ENCODE results near the gene DGKI.

DNA sequence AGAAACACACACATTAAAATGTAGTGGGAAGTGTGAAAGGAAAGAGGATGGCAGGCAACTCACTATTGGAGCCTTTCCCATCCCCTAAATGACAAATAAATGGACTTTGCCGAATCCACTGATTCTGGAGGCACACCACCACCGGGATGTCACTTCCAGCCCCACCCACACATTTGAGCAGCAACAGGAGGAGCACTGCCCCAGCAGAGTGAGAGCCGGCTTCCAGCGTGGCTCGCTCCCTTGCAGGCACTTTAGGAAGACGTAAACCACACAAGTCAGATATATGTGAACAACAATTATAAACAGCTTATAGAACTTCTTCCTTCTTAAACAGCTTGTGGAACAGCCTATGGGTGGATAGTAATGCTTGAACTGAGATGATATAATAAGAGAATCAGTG is 191.0 kb downstream of the DGKI start:
- TF ChIP-seq, protein P1, sequence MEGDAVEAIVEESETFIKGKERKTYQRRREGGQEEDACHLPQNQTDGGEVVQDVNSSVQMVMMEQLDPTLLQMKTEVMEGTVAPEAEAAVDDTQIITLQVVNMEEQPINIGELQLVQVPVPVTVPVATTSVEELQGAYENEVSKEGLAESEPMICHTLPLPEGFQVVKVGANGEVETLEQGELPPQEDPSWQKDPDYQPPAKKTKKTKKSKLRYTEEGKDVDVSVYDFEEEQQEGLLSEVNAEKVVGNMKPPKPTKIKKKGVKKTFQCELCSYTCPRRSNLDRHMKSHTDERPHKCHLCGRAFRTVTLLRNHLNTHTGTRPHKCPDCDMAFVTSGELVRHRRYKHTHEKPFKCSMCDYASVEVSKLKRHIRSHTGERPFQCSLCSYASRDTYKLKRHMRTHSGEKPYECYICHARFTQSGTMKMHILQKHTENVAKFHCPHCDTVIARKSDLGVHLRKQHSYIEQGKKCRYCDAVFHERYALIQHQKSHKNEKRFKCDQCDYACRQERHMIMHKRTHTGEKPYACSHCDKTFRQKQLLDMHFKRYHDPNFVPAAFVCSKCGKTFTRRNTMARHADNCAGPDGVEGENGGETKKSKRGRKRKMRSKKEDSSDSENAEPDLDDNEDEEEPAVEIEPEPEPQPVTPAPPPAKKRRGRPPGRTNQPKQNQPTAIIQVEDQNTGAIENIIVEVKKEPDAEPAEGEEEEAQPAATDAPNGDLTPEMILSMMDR (IDR thresholded peaks at IDR 0.05; ENCODE audit: low read depth, low read length, poor library complexity, severe bottlenecking) = no peak
- TF ChIP-seq EZH2phosphoT487 (IDR thresholded peaks at IDR 0.05; ENCODE audit: borderline replicate concordance, low read length) = no peak
